HepG2 (cell line): ENCODE results near the gene SMIM24. TPM values are rescaled to one million over a fixed set of nuclear protein-coding genes. Genes with fewer than 3 reads are reported as not detected.

Experiments used
- CHCHD3 ChIP-seq: sonication (generic); formaldehyde crosslinking; IDR thresholded peaks from 2 replicates; pipeline ENCODE4 v1.8.0; 2022; ENCODE audit warnings: mild to moderate bottlenecking, missing genetic modification reagents, moderate library complexity
- HNF1A ChIP-seq, 2 experiments: sonication (generic) in 1 of 2; formaldehyde crosslinking in 1 of 2; IDR thresholded peaks; 2 replicates each; pipeline versions ENCODE4 v1.4.0 to v1.6.1; 2016 to 2020; ENCODE audit warnings: borderline replicate concordance in 1 of 2, low read depth in 1 of 2, mild to moderate bottlenecking in 1 of 2, missing genetic modification reagents in 1 of 2
- HNRNPLL ChIP-seq: fragments of 200-400 bp; formaldehyde crosslinking; IDR thresholded peaks from 2 replicates; pipeline ENCODE4 v1.6.1; 2017; ENCODE audit warnings: mild to moderate bottlenecking, low read depth, low read length; ENCODE audit not compliant: poor library complexity, severe bottlenecking
- MEF2D ChIP-seq: sonication (generic); formaldehyde crosslinking; IDR thresholded peaks from 2 replicates; pipeline ENCODE4 v1.5.1; 2020; ENCODE audit warnings: mild to moderate bottlenecking, missing genetic modification reagents
- NFRKB ChIP-seq: fragments of 450-650 bp; IDR thresholded peaks from 2 replicates; pipeline ENCODE4 v1.6.1; 2017
- PHB2 ChIP-seq: fragments of 450-650 bp; IDR thresholded peaks from 2 replicates; pipeline ENCODE4 v1.6.1; 2018; ENCODE audit not compliant: partially characterized antibody
- RXRB ChIP-seq: IDR thresholded peaks from 2 replicates; pipeline ENCODE4 v1.6.1; 2016; ENCODE audit warnings: borderline replicate concordance, missing genetic modification reagents, missing compliant biosample characterization
- SP2 ChIP-seq: sonication (generic); formaldehyde crosslinking; IDR thresholded peaks from 2 replicates; pipeline ENCODE4 v1.5.1; 2020; ENCODE audit warnings: mild to moderate bottlenecking, missing genetic modification reagents
- TIGD3 ChIP-seq: sonication (generic); formaldehyde crosslinking; IDR thresholded peaks from 2 replicates; pipeline ENCODE4 v1.5.1; 2020; ENCODE audit warnings: mild to moderate bottlenecking, missing genetic modification reagents, borderline replicate concordance
- USF2 ChIP-seq, 2 experiments: sonication (generic) in 1 of 2; formaldehyde crosslinking in 1 of 2; IDR thresholded peaks; 2 replicates each; pipeline versions ENCODE4 v1.5.1 to v1.6.1; 2011 to 2020; ENCODE audit warnings: borderline replicate concordance in 1 of 2, low read depth in 1 of 2, low read length in 1 of 2, mild to moderate bottlenecking in 1 of 2, missing genetic modification reagents in 1 of 2, moderate library complexity in 1 of 2
- XBP1 ChIP-seq: sonication (generic); formaldehyde crosslinking; IDR thresholded peaks from 2 replicates; pipeline ENCODE4 v1.5.0; 2020; ENCODE audit warnings: missing genetic modification reagents
- YEATS4 ChIP-seq: sonication (generic); formaldehyde crosslinking; IDR thresholded peaks from 2 replicates; pipeline ENCODE4 v1.4.0; 2020; ENCODE audit warnings: missing genetic modification reagents, borderline replicate concordance
- ZNF768 ChIP-seq: sonication (generic); formaldehyde crosslinking; IDR thresholded peaks from 2 replicates; pipeline ENCODE4 v1.4.0; 2020; ENCODE audit warnings: missing genetic modification reagents
- polyA plus RNA-seq, 8 experiments: library from polyadenylated mRNA; depleted of rRNA in 3 of 8; stranded (reverse) in 7 of 8; unstranded in 1 of 8; fragments of >200 nt; fragmentation: Illumina TruSeq in 4 of 8; extraction: Trizol in 4 of 8; gene quantifications; 2 replicates each; pipeline versions ENCODE4 v1.2.1 to v1.2.3, GENCODE V29; 2011 to 2016; ENCODE audit warnings: low read depth in 4 of 8, missing spikeins in 1 of 8, mixed read lengths in 1 of 8; ENCODE audit not compliant: insufficient read depth in 1 of 8
- total RNA-seq, 5 experiments: library from RNA; depleted of rRNA; stranded (reverse); fragments of >200 nt; fragmentation: Illumina TruSeq; extraction: Trizol; gene quantifications; 2 replicates each; pipeline ENCODE4 v1.2.3, GENCODE V29; 2016; ENCODE audit warnings: low read depth in 1 of 5
- TF ChIP-seq, protein P1 (sequence below): sonication (generic); formaldehyde crosslinking; IDR thresholded peaks from 2 replicates; pipeline ENCODE4 v1.4.0; 2020; ENCODE audit warnings: missing genetic modification reagents

SMIM24 gene
- total and polyA plus RNA-seq, 2 of the 13 experiments (the other 11 are each of a cell fraction or from before 2014, with no cell fraction given): 11.2 to 70.6 TPM

DNA sequence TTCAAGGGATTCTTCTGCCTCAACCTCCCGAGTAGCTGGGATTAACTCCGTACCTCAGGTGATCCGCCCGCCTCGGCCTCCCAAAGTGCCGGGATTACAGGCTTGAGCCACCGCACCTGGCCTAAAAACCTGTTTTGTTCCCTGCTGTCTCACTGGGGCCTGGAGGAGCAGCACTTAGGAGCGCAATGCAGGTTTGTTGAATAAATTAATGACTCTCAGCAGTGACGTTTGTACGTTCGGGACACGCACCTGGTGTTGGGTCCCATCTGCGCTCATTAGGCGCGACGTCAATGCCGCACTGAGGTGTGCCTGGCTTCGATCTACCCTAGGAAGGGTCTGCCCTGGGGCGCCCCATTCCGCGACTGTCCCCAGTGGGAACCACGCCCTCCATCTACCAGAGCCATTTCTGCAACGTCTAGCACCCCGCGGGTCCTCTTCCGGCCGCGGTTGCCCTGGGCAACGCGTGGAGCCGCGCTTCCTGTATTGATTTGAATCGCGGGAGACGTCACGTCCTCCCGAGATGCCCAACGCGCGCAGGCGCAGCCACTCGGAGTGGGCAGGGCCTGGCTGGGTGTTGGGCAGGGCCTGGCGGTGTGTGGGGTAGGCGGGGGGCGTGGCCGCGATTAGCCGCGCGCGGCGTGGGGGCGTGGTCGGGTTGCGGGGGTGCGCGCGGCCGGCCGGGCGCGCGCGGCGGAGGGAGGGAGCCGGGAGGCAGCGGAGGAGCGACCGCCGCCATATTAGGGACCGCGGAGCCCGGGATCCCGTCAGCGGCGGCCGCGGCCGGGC lies 25.5 kb upstream of the SMIM24 start, which contains the start of gene FZR1 (continued):
- no peak for TF ChIP-seq USF2 (IDR thresholded peaks at IDR 0.05; ENCODE audit: low read depth, low read length)
- TF ChIP-seq USF2 (CRISPR knock-in tag; IDR thresholded peaks at IDR 0.05; ENCODE audit: borderline replicate concordance): no peak
- TF ChIP-seq PHB2: no peak
- TF ChIP-seq YEATS4 (CRISPR knock-in tag): peak; percentile 76; the same call in 1 of the 2 replicates
- TF ChIP-seq HNRNPLL: peak; percentile 50
- no peak for TF ChIP-seq XBP1 (CRISPR knock-in tag)
- no peak for TF ChIP-seq MEF2D (CRISPR knock-in tag)
- TF ChIP-seq HNF1A (IDR thresholded peaks at IDR 0.05; ENCODE audit: low read depth): no peak
- peak; percentile 43; the same call in 1 of the 2 replicates for TF ChIP-seq HNF1A (CRISPR knock-in tag; IDR thresholded peaks at IDR 0.05; ENCODE audit: borderline replicate concordance)
- no peak; the same call in none of the 2 replicates for TF ChIP-seq CHCHD3 (CRISPR knock-in tag)
- peak; percentile 28; the same call in 1 of the 2 replicates for TF ChIP-seq SP2 (CRISPR knock-in tag)
- no peak for TF ChIP-seq TIGD3 (CRISPR knock-in tag)
- TF ChIP-seq ZNF768 (CRISPR knock-in tag): no peak
- TF ChIP-seq RXRB (CRISPR knock-in tag): peak; percentile 33; the same call in 1 of the 2 replicates
- TF ChIP-seq, protein P1, sequence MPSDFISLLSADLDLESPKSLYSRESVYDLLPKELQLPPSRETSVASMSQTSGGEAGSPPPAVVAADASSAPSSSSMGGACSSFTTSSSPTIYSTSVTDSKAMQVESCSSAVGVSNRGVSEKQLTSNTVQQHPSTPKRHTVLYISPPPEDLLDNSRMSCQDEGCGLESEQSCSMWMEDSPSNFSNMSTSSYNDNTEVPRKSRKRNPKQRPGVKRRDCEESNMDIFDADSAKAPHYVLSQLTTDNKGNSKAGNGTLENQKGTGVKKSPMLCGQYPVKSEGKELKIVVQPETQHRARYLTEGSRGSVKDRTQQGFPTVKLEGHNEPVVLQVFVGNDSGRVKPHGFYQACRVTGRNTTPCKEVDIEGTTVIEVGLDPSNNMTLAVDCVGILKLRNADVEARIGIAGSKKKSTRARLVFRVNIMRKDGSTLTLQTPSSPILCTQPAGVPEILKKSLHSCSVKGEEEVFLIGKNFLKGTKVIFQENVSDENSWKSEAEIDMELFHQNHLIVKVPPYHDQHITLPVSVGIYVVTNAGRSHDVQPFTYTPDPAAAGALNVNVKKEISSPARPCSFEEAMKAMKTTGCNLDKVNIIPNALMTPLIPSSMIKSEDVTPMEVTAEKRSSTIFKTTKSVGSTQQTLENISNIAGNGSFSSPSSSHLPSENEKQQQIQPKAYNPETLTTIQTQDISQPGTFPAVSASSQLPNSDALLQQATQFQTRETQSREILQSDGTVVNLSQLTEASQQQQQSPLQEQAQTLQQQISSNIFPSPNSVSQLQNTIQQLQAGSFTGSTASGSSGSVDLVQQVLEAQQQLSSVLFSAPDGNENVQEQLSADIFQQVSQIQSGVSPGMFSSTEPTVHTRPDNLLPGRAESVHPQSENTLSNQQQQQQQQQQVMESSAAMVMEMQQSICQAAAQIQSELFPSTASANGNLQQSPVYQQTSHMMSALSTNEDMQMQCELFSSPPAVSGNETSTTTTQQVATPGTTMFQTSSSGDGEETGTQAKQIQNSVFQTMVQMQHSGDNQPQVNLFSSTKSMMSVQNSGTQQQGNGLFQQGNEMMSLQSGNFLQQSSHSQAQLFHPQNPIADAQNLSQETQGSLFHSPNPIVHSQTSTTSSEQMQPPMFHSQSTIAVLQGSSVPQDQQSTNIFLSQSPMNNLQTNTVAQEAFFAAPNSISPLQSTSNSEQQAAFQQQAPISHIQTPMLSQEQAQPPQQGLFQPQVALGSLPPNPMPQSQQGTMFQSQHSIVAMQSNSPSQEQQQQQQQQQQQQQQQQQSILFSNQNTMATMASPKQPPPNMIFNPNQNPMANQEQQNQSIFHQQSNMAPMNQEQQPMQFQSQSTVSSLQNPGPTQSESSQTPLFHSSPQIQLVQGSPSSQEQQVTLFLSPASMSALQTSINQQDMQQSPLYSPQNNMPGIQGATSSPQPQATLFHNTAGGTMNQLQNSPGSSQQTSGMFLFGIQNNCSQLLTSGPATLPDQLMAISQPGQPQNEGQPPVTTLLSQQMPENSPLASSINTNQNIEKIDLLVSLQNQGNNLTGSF (CRISPR knock-in tag): no peak
- no peak for TF ChIP-seq NFRKB
